HFFc6 (cell line): ENCODE data around the gene CPS1. TPM values are rescaled to one million over a fixed set of nuclear protein-coding genes. Genes with fewer than 3 reads are reported as not detected.

ENCODE experiments used
- DNase-seq: peaks from one replicate; pipeline ENCODE4 v3.0.0-alpha.2; 2018
- H3K27ac Mint-ChIP-seq: 2 replicates; pipeline ENCODE4 v1.8.0; 2020; ENCODE audit warnings: mild to moderate bottlenecking, mixed read lengths
- H3K27me3 Mint-ChIP-seq: 2 replicates; pipeline ENCODE4 v1.8.0; 2021; ENCODE audit warnings: mild to moderate bottlenecking, moderate library complexity, mixed read lengths; ENCODE audit not compliant: insufficient read depth
- H3K36me3 Mint-ChIP-seq: 2 replicates; pipeline ENCODE4 v1.8.0; 2021; ENCODE audit warnings: low read depth, mixed read lengths
- H3K4me1 Mint-ChIP-seq: 2 replicates; pipeline ENCODE4 v1.8.0; 2020; ENCODE audit warnings: low read depth, mixed read lengths
- H3K4me3 Mint-ChIP-seq: 2 replicates; pipeline ENCODE4 v1.8.0; 2020; ENCODE audit warnings: mild to moderate bottlenecking, moderate library complexity, mixed read lengths
- H3K9me3 Mint-ChIP-seq: 2 replicates; pipeline ENCODE4 v1.8.0; 2020; ENCODE audit warnings: mild to moderate bottlenecking, mixed read lengths
- CTCF ChIP-seq: fragments of 200-600 bp; sonication (generic); IDR thresholded peaks from 2 replicates; pipeline ENCODE4 v1.5.0; 2021; ENCODE audit warnings: antibody characterized with exemption, mild to moderate bottlenecking
- total RNA-seq, 6 experiments: library from RNA; stranded (reverse); fragmentation: NEBNext Ultra II Directional; extraction: Animal tissue kit (Norgen Biotek cat#: 25700); gene quantifications; 2 replicates in 1 of 6; 3 replicates in 5 of 6; pipeline ENCODE4 v1.2.3, GENCODE V29; 2021

Gene CPS1
- total RNA-seq, 6 experiments from 2014 or later, result 1.6 to 5.2 (median 3.1) TPM

- H3K27ac Mint-ChIP-seq, result no peak overlapping the region
- DNase-seq, result no peak
- H3K4me1 Mint-ChIP-seq, result no peaks in the 10 kb centered on the region
- no peak overlapping the region for H3K4me3 Mint-ChIP-seq
- no peak for TF ChIP-seq CTCF
- no peaks in the 10 kb centered on the region for H3K27me3 Mint-ChIP-seq
- peaks cover 3% of the 10 kb centered on the region for H3K9me3 Mint-ChIP-seq
- H3K36me3 Mint-ChIP-seq, result no peaks in the 10 kb centered on the region
Measured at GRCh38 chr2:210553373-210553772, 3.0 kb upstream of the CPS1 start.

- no peaks in the 10 kb centered on the region for H3K4me1 Mint-ChIP-seq
- no peaks in the 10 kb centered on the region; the same call in none of the 2 replicates for H3K9me3 Mint-ChIP-seq
- no peak for DNase-seq
- H3K36me3 Mint-ChIP-seq, result no peaks in the 10 kb centered on the region
- no peak overlapping the region for H3K27ac Mint-ChIP-seq
- TF ChIP-seq CTCF, result no peak
- no peak overlapping the region for H3K4me3 Mint-ChIP-seq
- H3K27me3 Mint-ChIP-seq, result no peaks in the 10 kb centered on the region
Measured at GRCh38 chr2:210555555-210555954, 844 bp upstream of the CPS1 start.

GRCh38 chr2:210557721-210558120, 1.3 kb downstream of the CPS1 start:
- no peak for DNase-seq
- Mint-ChIP-seq H3K27me3 (no peaks in the 10 kb centered on the region), H3K9me3 (no peaks in the 10 kb centered on the region; the same call in none of the 2 replicates), H3K4me3 (no peak overlapping the region), H3K4me1 (no peaks in the 10 kb centered on the region), H3K27ac (no peak overlapping the region), H3K36me3 (no peaks in the 10 kb centered on the region)
- TF ChIP-seq CTCF, result no peak

GRCh38 chr2:210558708-210559107, 2.3 kb downstream of the CPS1 start:
- Mint-ChIP-seq H3K27ac (no peak overlapping the region), H3K4me1 (no peaks in the 10 kb centered on the region), H3K27me3 (no peaks in the 10 kb centered on the region), H3K36me3 (no peaks in the 10 kb centered on the region), H3K9me3 (no peaks in the 10 kb centered on the region; the same call in 1 of the 2 replicates), H3K4me3 (no peak overlapping the region)
- no peak for TF ChIP-seq CTCF
- no peak for DNase-seq

- Mint-ChIP-seq H3K36me3 (no peaks in the 10 kb centered on the region), H3K27me3 (no peaks in the 10 kb centered on the region), H3K4me1 (no peaks in the 10 kb centered on the region), H3K9me3 (no peaks in the 10 kb centered on the region), H3K27ac (no peak overlapping the region), H3K4me3 (no peak overlapping the region)
- DNase-seq, result no peak
- no peak for TF ChIP-seq CTCF
Measured at GRCh38 chr2:210559182-210559581, 2.8 kb downstream of the CPS1 start.

- no peak for TF ChIP-seq CTCF
- H3K27me3 Mint-ChIP-seq, result no peaks in the 10 kb centered on the region
- no peaks in the 10 kb centered on the region for H3K9me3 Mint-ChIP-seq
- no peaks in the 10 kb centered on the region for H3K36me3 Mint-ChIP-seq
- H3K4me3 Mint-ChIP-seq, result no peak overlapping the region
- DNase-seq, result no peak
- no peaks in the 10 kb centered on the region for H3K4me1 Mint-ChIP-seq
- no peak overlapping the region for H3K27ac Mint-ChIP-seq
Measured at GRCh38 chr2:210561475-210561874, 5.1 kb downstream of the CPS1 start.
